HEK293 (cell line): ENCODE measurements around the gene IL1RAPL1.

Experiments
- GLI4 ChIP-seq: fragments of 450-650 bp; formaldehyde crosslinking; IDR thresholded peaks from 2 replicates; pipeline ENCODE4 v1.5.1; 2016; ENCODE audit warnings: missing biosample characterization, missing genetic modification characterization
- HOXC10 ChIP-seq: sonication (generic); formaldehyde crosslinking; IDR thresholded peaks from 2 replicates; pipeline ENCODE4 v1.8.1; 2023; ENCODE audit warnings: mild to moderate bottlenecking, missing genetic modification reagents
- REST ChIP-seq: fragments of 450-650 bp; formaldehyde crosslinking; IDR thresholded peaks from 2 replicates; pipeline ENCODE4 v1.5.1; 2016; ENCODE audit warnings: missing biosample characterization, missing genetic modification characterization
- ZBTB8A ChIP-seq: fragments of 450-650 bp; formaldehyde crosslinking; IDR thresholded peaks from 2 replicates; pipeline ENCODE4 v1.5.1; 2016; ENCODE audit warnings: missing biosample characterization, missing genetic modification characterization
- ZNF350 ChIP-seq: fragments of 450-650 bp; formaldehyde crosslinking; IDR thresholded peaks from 2 replicates; pipeline ENCODE4 v1.5.0; 2017; ENCODE audit warnings: missing biosample characterization, mild to moderate bottlenecking, missing genetic modification characterization
- ZNF747 ChIP-seq: fragments of 450-650 bp; formaldehyde crosslinking; IDR thresholded peaks from 2 replicates; pipeline ENCODE4 v1.5.1; 2016; ENCODE audit warnings: missing biosample characterization, missing genetic modification characterization

GRCh38 chrX:29553542-29553941 lies 966.3 kb downstream of the IL1RAPL1 start:
- no peak for TF ChIP-seq GLI4 (tag by site-specific recombination)
- TF ChIP-seq REST, result no peak
- no peak for TF ChIP-seq ZNF747
- no peak for TF ChIP-seq ZNF350 (tag by site-specific recombination)
- no peak for TF ChIP-seq ZBTB8A (tag by site-specific recombination)
- TF ChIP-seq HOXC10, result no peak
